HEK293T (cell line): ENCODE results near the gene ZNF549.

Experiments
- FOXA1 ChIP-seq: fragments of 450-650 bp; IDR thresholded peaks from 2 replicates; pipeline ENCODE4 v1.6.1; 2016; ENCODE audit warnings: mild to moderate bottlenecking
- PKNOX1 ChIP-seq: fragments of 450-650 bp; IDR thresholded peaks from 2 replicates; pipeline ENCODE4 v1.6.1; 2016

- no peak for TF ChIP-seq FOXA1
- no peak for TF ChIP-seq PKNOX1
Observed at GRCh38 chr19:57557659-57558058, 30.5 kb downstream of the ZNF549 start.
